GM20431 (cell line): ENCODE measurements around the gene CDK13.
"Not testable (repeated sequence)": the region's sequence is repeated elsewhere in the genome, so short reads cannot be mapped to it uniquely, and the experiment has no call there.

ENCODE experiments used
- in situ Hi-C: fragments of 300-500 bp; cut with MseI, MboI; formaldehyde crosslinking; loops from one replicate; pipeline ENCODE4 v1.15.0; 2020; ENCODE audit warnings: low sequenced_read_pairs; ENCODE audit not compliant: unreplicated experiment

Gene CDK13

GRCh38 chr7:39949971-39950472, at the start of gene CDK13:
TSS of gene CDK13 (plus strand) at chr7:39950256. CDS start at chr7:39950642, 386 bp downstream.
- in situ Hi-C loops: no loop called here

GRCh38 chr7:39904077-39904486, 46.0 kb upstream of the CDK13 start:
- in situ Hi-C loops: no loop called here

DNA sequence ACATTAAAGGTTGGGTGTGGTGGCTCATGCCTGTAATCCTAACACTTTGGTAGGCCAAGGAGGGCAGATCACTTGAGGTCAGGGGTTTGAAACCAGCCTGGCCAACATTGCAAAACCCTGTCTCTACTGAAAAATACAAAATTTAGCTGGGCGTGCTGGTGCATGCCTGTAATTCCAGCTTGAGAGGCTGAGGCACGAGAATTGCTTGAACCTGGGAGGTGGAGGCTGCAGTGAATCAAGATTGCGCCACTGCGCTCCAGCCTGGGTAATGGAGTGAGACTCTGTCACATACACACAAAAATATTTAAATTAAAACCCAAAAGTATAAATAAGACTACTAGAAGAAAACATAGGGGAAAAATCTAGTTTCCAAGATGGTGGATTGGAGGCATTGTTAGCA, 41.9 kb upstream of the CDK13 start:
- in situ Hi-C loops: no loop called here

DNA sequence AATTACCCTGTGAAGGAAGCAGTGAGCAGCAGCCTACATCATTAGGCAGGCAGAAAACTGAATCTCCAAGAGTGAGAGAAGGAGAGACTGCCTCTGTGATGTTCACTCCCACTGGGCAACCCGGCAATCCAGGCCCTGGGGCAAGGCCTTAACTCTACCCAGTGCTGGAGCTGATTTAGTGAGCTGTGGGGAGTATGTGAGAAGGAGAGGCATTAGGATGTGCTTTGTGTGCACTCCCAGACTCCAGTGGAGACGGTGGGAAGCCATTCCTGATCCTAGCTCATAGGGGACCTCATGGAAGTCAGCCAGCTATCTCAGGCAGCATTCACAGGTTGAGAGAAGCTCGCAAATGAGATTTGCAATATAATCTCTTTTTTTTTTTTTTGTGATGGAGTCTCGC, 41.1 kb upstream of the CDK13 start:
- in situ Hi-C loops: no loop called here

GRCh38 chr7:39909526-39909925, 40.5 kb upstream of the CDK13 start:
- in situ Hi-C loops: no loop called here

- in situ Hi-C loops: no loop called here
These were observed 39.8 kb upstream of the CDK13 start for GRCh38 chr7:39910108-39910869.

- in situ Hi-C loops: no loop called here
These were observed 38.9 kb upstream of the CDK13 start for GRCh38 chr7:39911167-39911566.

DNA sequence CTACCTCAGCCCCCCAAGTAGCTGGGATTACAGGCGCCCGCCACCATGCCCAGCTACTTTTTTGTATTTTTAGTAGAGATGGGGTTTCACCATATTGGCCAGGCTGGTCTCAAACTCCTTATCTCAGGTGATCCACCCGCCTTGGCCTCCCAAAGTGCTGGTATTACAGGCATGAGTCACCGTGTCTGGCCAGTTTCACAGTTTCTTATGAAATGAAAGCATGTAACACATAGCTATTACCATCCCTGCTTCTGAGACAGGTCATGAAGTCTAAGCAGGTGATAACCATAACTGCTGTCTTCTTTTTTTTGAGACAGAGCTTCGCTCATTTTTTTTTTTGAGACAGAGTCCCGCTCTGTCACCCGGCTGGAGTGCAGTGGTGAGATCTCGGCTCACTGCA, 34.2 kb upstream of the CDK13 start:
- in situ Hi-C loops: not testable (repeated sequence)

DNA sequence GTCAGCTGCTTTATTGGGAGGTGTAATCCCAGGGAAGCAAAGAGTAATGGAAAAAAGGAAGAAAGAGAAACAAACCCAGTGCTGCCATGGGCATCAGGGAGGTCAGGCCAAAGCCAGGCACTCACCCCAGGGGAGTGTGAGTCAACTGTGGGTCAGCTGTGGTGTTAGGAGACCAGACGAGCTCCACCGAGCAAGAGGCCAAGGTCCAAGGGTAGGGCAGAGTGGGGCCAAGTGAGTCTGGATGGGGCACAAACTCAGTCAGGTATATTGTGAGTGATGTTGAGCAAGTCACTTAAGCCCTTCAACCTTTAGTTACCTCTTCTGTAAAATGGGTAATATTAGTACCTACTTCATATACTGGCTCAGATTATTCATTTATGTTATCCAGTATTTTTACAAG, 30.4 kb upstream of the CDK13 start:
- in situ Hi-C loops: no loop called here

GRCh38 chr7:39921506-39922175, 28.4 kb upstream of the CDK13 start:
- in situ Hi-C loops: no loop called here

GRCh38 chr7:39922580-39922979, 27.5 kb upstream of the CDK13 start:
- in situ Hi-C loops: no loop called here

DNA sequence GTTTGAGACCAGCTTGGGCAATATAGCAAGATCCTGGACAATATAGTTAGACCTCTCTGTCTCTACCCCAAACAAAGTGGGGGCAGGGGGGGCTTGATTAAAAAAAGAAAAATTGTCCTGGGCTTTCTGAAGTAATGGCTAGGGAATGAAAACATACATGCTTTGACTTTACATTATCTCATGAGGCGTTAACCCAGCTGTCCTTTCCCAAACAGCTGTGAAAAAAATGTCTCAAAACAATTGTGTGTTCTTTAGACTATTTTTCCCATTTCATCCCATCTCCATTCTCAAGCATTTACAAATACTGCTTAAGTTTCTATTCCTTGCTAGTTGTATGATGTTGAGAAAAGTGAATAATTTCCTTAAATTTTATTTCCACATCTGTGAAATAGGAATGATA, 27.0 kb upstream of the CDK13 start:
- in situ Hi-C loops: no loop called here

GRCh38 chr7:39924122-39924521, 25.9 kb upstream of the CDK13 start:
- in situ Hi-C loops: no loop called here

- in situ Hi-C loops: no loop called here
These were observed 23.9 kb upstream of the CDK13 start for GRCh38 chr7:39926111-39926510.

- in situ Hi-C loops: no loop called here
These were observed 23.0 kb upstream of the CDK13 start for GRCh38 chr7:39927018-39927417.

DNA sequence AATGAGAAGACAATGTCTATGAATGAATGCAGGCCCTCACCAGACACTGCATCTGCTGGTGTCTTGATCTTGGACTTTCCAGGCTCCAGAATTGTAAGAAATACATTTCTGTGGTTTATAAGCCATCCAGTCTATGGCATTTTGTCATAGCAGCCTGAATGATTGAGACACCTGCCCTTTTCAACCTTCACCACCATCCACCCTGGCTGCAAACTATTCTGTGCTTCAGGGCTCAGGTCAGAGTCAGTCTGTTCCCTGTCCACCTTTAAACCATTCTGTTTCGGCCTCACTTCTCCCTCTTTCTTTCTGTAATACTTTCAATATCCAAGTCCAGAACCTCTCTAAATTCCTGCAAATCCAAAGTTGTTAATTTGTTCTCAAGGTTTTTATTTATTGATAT, 15.9 kb upstream of the CDK13 start:
- in situ Hi-C loops: no loop called here

GRCh38 chr7:39936761-39937160, 13.3 kb upstream of the CDK13 start:
- in situ Hi-C loops: no loop called here

GRCh38 chr7:39937366-39938153, 12.5 kb upstream of the CDK13 start:
- in situ Hi-C loops: no loop called here

- in situ Hi-C loops: no loop called here
These were observed 7.2 kb upstream of the CDK13 start for GRCh38 chr7:39942883-39943282.

DNA sequence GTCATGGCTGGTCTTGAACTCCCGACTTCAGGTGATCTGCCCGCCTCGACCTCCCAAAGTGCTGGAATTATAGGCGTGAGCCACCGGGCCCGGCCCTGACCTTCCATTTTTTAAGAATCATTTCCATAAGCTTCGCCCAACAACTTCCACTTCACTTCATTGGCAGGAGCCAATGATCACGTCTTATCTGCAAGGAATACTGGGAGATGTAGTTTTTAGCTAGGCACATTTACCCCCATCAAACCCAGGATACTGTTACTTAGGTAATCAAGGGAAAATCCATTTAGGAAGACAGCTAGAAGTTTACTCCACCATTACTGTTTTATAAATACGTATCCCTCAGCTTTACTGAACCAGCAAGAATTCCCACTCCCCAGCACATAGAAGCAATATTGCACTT, 3.4 kb upstream of the CDK13 start:
- in situ Hi-C loops: no loop called here
